ENCODE results near the gene AKIRIN2. TPM values are rescaled to one million over a fixed set of nuclear protein-coding genes. Genes with fewer than 3 reads are reported as not detected.

AKIRIN2 gene
- total and polyA plus RNA-seq, 2 of the 13 experiments (the other 11 are each of a cell fraction or from before 2014, with no cell fraction given) = 15.6 to 23.4 TPM

DNA sequence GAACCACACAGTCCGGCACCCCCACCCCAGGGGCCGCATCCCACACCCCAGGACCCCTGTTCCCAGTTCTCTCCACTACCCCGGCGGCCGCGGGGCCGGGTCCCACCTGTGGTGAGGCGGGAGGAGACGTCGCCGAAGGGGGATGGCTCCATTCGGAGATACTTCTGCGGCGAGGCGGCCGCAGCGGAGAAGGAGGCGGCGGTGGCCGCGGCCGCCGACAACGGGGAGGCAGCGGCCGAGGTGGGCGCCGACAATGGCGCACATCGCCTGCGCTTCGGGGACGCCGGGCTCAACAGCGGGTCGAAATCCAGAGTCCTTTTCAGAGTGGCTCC is 723 bp downstream of the AKIRIN2 start (continued):
- no peak for TF ChIP-seq RBAK (CRISPR knock-in tag; IDR thresholded peaks at IDR 0.05)
- no peak for TF ChIP-seq FOXA3 (CRISPR knock-in tag; IDR thresholded peaks at IDR 0.05)
- TF ChIP-seq ZNF354B (CRISPR knock-in tag; IDR thresholded peaks at IDR 0.05) = no peak
- no peak for TF ChIP-seq ZNF138 (CRISPR knock-in tag; IDR thresholded peaks at IDR 0.05; ENCODE audit: low read depth)
- peak; percentile 48 for TF ChIP-seq U2AF1 (optimal IDR thresholded peaks at IDR 0.05; ENCODE audit: low read depth, low read length)
- no peak for TF ChIP-seq RFX5 (IDR thresholded peaks at IDR 0.05; ENCODE audit: low read depth, low read length)
- TF ChIP-seq, protein P1, sequence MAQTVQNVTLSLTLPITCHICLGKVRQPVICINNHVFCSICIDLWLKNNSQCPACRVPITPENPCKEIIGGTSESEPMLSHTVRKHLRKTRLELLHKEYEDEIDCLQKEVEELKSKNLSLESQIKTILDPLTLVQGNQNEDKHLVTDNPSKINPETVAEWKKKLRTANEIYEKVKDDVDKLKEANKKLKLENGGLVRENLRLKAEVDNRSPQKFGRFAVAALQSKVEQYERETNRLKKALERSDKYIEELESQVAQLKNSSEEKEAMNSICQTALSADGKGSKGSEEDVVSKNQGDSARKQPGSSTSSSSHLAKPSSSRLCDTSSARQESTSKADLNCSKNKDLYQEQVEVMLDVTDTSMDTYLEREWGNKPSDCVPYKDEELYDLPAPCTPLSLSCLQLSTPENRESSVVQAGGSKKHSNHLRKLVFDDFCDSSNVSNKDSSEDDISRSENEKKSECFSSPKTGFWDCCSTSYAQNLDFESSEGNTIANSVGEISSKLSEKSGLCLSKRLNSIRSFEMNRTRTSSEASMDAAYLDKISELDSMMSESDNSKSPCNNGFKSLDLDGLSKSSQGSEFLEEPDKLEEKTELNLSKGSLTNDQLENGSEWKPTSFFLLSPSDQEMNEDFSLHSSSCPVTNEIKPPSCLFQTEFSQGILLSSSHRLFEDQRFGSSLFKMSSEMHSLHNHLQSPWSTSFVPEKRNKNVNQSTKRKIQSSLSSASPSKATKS (CRISPR knock-in tag; IDR thresholded peaks at IDR 0.05) = no peak
- TF ChIP-seq FOXA1 (IDR thresholded peaks at IDR 0.05) = no peak
- TF ChIP-seq FOXA1 (CRISPR knock-in tag; IDR thresholded peaks at IDR 0.05) = no peak
- TF ChIP-seq CC2D1A (CRISPR knock-in tag; IDR thresholded peaks at IDR 0.05) = no peak
- TF ChIP-seq GABPA (IDR thresholded peaks at IDR 0.05; ENCODE audit: low read depth, low read length) = no peak
- TF ChIP-seq GABPA (CRISPR knock-in tag; IDR thresholded peaks at IDR 0.05; ENCODE audit: low read depth) = no peak
- no peak for TF ChIP-seq ZNF350 (CRISPR knock-in tag; IDR thresholded peaks at IDR 0.05; ENCODE audit: borderline replicate concordance, low read depth)
- no peak for TF ChIP-seq ZBTB43 (CRISPR knock-in tag; conservative IDR thresholded peaks at IDR 0.05)
- TF ChIP-seq U2AF2 (IDR thresholded peaks at IDR 0.05; ENCODE audit: low read depth, low read length) = no peak
- peak; percentile 4 for TF ChIP-seq ASH2L (IDR thresholded peaks at IDR 0.05; ENCODE audit: insufficient read length, low read depth, low read length)
- TF ChIP-seq, protein P2, sequence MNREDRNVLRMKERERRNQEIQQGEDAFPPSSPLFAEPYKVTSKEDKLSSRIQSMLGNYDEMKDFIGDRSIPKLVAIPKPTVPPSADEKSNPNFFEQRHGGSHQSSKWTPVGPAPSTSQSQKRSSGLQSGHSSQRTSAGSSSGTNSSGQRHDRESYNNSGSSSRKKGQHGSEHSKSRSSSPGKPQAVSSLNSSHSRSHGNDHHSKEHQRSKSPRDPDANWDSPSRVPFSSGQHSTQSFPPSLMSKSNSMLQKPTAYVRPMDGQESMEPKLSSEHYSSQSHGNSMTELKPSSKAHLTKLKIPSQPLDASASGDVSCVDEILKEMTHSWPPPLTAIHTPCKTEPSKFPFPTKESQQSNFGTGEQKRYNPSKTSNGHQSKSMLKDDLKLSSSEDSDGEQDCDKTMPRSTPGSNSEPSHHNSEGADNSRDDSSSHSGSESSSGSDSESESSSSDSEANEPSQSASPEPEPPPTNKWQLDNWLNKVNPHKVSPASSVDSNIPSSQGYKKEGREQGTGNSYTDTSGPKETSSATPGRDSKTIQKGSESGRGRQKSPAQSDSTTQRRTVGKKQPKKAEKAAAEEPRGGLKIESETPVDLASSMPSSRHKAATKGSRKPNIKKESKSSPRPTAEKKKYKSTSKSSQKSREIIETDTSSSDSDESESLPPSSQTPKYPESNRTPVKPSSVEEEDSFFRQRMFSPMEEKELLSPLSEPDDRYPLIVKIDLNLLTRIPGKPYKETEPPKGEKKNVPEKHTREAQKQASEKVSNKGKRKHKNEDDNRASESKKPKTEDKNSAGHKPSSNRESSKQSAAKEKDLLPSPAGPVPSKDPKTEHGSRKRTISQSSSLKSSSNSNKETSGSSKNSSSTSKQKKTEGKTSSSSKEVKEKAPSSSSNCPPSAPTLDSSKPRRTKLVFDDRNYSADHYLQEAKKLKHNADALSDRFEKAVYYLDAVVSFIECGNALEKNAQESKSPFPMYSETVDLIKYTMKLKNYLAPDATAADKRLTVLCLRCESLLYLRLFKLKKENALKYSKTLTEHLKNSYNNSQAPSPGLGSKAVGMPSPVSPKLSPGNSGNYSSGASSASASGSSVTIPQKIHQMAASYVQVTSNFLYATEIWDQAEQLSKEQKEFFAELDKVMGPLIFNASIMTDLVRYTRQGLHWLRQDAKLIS (CRISPR knock-in tag; IDR thresholded peaks at IDR 0.05) = peak; percentile 88; the same call in 1 of the 2 replicates
- TF ChIP-seq ZGPAT (CRISPR knock-in tag; IDR thresholded peaks at IDR 0.05) = no peak
- TF ChIP-seq HNRNPLL (IDR thresholded peaks at IDR 0.05; ENCODE audit: low read depth, low read length, poor library complexity, severe bottlenecking) = peak; percentile 62
- no peak for TF ChIP-seq HCFC1 (IDR thresholded peaks at IDR 0.05; ENCODE audit: low read depth, low read length)
- 0 out of 2 replicates have a peak, but pooled peaks have one; percentile 75 for TF ChIP-seq REXO4 (CRISPR knock-in tag; IDR thresholded peaks at IDR 0.05; ENCODE audit: borderline replicate concordance)
- no peak for TF ChIP-seq ZFP41 (CRISPR knock-in tag; IDR thresholded peaks at IDR 0.05; ENCODE audit: borderline replicate concordance)
- no peak for TF ChIP-seq SNAPC2 (CRISPR knock-in tag; IDR thresholded peaks at IDR 0.05)
- no peak for TF ChIP-seq KDM6A (CRISPR knock-in tag; IDR thresholded peaks at IDR 0.05; ENCODE audit: low read depth)
- no peak for TF ChIP-seq SIX1 (CRISPR knock-in tag; IDR thresholded peaks at IDR 0.05; ENCODE audit: borderline replicate concordance)
